ENCODE data around the gene FBXO36. TPM values are rescaled to one million over a fixed set of nuclear protein-coding genes. Genes with fewer than 3 reads are reported as not detected.

FBXO36 gene
- total and polyA plus RNA-seq, 2 of the 13 experiments (the other 11 are each of a cell fraction or from before 2014, with no cell fraction given) = 2.8 TPM

Small RNA genes within 50 kb of the gene (small RNA-seq; reads per million reads assigned to genes)
- gene RNU6-1027P (ENCODE audit: insufficient read depth in 2 of 3, insufficient read length in 3 of 3, low read depth in 2 of 3, low replicate concordance in 1 of 3) (0 reads per million in 3 experiments), gene RNU6-613P (ENCODE audit: insufficient read depth in 2 of 3, insufficient read length in 3 of 3, low read depth in 2 of 3, low replicate concordance in 1 of 3) (0 reads per million in 3 experiments), gene RNU6-964P (ENCODE audit: insufficient read depth in 2 of 3, insufficient read length in 3 of 3, low read depth in 2 of 3, low replicate concordance in 1 of 3) (0 reads per million in 3 experiments), gene RNY4P19 (ENCODE audit: insufficient read depth in 2 of 3, insufficient read length in 3 of 3, low read depth in 2 of 3, low replicate concordance in 1 of 3) (0 to 2.9 (median 0) reads per million in 3 experiments)

Other genes starting within 250 kb of the FBXO36 start
- not detected in 2 replicates for gene DNER, start 207.9 kb upstream of the FBXO36 start, total RNA-seq (2016; rRNA removed; fragmentation: Illumina TruSeq; extraction: Trizol)
- gene DNER, start 207.9 kb upstream of the FBXO36 start, polyA plus RNA-seq (2011; rRNA removed) = not detected in 2 replicates
- 153 and 257 TPM in 2 replicates for gene TRIP12, start 494 bp upstream of the FBXO36 start, total RNA-seq (2016; rRNA removed; fragmentation: Illumina TruSeq; extraction: Trizol)
- 56.8 and 72.1 TPM in 2 replicates for gene TRIP12, start 494 bp upstream of the FBXO36 start, polyA plus RNA-seq (2011; rRNA removed)
- not detected in 2 replicates for gene SLC16A14, start 146.4 kb downstream of the FBXO36 start, total RNA-seq (2016; rRNA removed; fragmentation: Illumina TruSeq; extraction: Trizol)
- gene SLC16A14, start 146.4 kb downstream of the FBXO36 start, polyA plus RNA-seq (2011; rRNA removed) = 0.04 and 0.05 TPM in 2 replicates

Data from HepG2 (cell line).